ENCODE data around the gene RNU6-9.
"Not testable (repeated sequence)": the region's sequence is repeated elsewhere in the genome, so short reads cannot be mapped to it uniquely, and the experiment has no call there.

Gene RNU6-9

DNA sequence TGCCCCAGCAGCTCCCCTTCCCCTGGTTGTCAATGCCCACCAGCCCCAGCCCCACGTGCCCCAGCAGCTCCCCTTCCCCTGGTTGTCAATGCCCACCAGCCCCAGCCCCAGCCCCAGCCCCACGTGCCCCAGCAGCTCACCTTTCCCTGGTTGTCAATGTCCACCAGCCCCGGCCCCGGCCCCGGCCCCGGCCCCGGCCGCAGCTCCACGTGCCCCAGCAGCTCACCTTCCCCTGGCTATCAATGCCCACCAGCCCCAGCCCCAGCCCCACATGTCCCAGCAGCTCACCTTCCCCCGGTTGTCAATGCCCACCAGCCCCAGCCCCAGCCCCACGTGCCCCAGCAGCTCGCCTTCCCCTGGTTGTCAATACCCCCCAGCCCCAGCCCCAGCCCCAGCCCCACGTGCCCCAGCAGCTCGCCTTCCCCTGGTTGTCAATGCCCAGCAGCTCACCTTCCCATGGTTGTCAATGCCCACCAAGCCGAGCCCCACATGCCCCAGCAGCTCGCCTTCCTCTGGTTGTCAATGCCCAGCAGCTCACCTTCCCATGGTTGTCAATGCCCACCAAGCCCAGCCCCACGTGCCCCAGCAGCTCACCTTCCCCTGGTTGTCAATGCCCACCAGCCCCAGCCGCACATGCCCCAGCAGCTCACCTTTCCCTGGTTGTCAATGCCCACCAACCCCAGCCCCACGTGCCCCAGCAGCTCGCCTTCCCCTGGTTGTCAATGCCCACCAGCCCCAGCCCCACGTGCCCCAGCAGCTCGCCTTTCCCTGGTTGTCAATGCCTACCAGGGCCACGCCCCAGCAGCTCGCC is 14.3 kb upstream of the RNU6-9 start:
- DNase-seq (ENCODE audit: low read depth in 2 of 2), result not testable (repeated sequence)

DNA sequence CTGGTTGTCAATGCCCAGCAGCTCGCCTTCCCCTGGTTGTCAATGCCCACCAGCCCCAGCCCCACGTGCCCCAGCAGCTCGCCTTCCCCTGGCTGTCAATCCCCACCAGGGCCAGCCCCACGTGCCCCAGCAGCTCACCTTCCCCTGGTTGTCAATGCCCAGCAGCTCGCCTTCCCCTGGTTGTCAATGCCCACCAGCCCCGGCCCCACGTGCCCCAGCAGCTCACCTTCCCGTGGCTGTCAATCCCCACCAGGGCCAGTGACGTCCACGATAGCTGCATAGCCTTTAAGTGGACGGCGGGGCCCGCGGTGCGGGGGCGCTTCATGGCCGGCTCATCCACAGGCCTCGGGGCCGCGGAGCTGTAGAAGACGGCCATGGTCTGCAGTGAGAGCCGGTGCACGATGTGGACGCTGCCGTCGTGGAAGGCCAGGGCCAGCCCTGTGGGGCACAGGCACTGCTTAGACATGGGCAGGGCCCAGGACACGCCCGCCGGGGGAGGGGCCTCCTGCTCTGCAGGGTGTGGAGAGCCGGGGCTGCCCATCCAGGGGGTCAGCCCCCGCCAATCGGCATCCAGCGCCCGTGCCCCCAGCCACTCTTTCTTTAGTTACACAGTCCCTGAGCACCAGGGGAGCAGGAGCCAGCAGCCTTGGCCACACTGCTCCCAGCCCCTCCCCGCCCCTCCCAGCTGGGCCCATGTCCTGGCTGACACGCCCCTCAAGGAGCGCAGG is 13.4 kb upstream of the RNU6-9 start:
- DNase-seq (ENCODE audit: low read depth in 2 of 2), result no peak

DNA sequence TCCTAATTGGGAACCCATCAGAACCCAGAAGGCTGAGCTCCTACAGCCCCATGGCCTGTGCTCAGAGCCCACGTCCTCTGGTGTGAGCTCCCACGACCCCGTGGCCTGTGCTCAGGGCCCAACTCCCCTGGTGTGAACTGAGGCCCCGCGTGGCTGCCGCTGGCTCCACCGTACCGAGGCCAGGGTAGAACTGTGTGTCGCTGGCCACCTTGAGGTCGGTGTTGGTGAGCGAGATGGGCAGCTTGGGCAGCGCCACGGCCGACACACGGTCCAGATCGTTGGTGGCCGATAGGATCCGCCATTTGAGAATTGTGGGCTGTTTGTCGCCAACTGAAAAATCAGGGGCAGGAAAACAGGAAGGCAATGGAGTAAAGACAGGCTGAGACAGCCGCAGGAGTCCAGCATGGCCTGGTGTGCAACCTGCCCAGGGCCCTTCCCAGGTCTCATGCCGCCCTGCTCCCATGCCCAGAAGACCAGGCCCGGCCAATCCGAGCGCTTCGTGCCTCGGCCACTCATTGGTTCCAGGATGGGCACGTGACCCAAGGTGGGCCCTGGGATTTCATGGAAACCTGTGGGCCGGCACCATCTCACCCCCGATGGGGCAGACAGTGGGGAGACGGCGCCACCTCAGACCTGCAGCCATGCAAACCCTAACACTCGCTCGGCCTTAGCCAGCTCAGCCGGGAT is 11.8 kb upstream of the RNU6-9 start:
- DNase-seq (ENCODE audit: low read depth in 2 of 2), result no peak

DNA sequence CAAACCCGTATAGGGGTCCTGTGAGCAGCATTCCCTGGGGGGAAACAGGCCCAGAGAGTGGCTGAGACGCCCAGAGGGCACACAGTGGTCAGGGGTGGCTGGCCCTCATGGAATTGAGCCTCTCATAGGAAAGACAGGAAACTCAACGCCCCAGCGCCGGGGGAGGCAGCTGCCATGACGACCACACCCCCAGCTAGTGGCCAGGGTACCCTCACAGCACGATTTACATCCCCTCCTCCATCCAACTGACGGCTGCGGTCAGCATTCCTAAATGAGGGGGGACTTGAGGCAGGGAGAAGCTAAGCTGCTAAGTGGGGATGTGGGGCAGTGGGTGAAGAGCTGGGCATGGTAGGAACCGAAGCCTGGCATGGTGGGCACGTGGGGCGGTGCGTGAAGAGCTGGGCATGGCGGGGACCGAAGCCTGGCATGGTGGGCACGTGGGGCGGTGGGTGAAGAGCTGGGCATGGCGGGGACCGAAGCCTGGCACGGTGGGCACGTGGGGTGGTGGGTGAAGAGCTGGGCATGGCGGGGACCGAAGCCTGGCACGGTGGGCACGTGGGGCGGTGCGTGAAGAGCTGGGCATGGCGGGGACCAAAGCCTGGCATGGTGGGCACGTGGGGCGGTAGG is 10.3 kb upstream of the RNU6-9 start:
- DNase-seq (ENCODE audit: low read depth in 2 of 2), result no peak

DNA sequence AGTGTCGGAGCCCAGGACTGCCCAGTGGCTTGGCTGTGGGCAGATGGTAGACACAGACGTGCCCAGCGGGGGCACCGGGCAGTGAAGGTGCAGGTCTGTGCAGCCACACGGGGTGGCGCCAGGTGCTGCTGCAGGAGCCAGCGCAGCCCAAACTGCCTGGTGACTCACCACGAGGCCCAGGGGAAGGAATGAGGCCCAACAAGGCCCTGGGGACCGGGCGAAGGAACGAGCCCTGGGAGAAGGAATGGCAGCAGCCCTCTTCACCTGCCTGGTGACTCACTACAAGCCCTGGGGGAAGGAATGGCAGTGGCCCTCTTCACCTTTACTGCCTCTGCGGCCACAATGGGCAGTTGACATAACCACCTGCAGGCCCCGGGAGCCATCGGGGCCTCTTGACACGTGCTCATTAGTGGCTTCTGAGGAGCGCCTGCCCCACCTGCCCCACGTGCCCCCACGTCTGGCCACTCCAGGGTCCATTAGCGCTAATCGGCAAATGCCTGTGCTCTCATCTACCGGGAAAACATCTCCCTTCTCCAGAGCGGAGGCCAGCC is 9.5 kb upstream of the RNU6-9 start:
- DNase-seq (ENCODE audit: low read depth in 2 of 2), result no peak

DNA sequence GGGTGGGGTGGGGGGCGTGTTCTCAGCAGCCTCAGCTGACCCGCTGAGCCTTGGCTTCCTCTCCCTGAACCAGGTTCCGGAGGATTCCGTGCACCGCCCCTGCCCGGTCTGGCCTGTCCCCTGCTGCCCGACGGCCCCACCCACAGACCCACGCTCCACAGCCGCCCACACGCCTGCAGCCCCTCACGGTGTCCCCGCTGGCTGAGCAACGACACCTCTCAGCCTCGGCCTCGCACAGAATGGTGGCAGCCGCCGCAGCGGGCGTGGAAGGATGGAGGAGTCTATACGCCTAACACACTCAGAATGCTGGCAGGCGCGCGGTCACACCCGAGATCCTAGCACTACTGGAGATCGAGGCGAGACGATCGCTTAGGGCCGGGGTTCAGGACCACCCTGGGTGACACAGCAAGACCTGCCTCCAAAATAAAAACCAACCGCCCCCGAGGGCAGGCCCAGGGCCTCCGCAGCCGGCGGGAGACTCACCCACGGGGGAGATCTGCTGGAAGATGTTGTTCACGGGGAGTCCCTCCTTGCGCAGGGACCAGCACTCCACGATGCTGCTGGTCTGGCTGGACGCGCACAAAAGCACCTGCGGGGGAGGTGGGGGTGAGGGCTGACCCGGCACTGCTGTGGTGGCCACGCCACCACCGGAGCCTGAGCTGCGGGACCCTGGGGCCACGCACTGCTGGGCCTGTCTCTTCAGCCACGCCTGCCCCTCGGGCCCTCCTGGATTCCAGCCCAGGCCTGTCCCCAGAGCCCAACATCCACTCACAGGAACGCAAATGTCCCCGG is 8.7 kb upstream of the RNU6-9 start:
- no peak for DNase-seq (ENCODE audit: low read depth in 2 of 2)

DNA sequence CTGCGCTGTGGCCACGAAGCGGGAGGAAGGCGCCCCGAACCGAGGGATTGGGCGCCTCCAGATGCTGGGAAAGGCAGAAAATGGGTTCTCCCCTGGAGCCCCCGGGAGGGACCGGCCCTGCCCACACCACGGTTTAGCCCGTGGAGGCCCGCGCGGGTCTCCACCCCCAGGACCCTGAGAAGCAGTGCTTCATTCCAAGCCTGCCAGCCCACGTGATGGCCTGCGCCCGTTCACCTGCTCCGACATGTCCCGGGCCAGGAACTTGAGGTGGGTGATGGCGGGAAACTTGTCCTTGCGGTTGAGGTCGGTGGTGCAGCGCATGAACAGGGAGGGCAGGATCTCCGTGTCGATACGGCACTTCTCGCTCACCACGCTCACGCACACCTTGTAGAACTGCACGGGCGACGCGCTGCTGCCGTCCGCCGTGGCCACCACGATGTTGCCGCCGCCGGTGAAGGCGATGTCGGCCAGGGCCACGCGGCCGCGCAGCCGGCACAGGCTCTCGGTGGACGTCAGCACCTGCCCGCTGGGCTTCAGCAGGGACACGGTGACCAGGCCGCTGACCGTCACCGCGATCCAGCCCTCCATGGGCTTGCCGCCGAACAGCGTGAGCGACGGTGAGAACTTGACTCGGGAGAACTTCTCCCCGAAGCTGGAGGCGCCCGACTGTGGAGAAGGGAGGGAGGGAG is 7.6 kb upstream of the RNU6-9 start:
- no peak for DNase-seq (ENCODE audit: low read depth in 2 of 2)

DNA sequence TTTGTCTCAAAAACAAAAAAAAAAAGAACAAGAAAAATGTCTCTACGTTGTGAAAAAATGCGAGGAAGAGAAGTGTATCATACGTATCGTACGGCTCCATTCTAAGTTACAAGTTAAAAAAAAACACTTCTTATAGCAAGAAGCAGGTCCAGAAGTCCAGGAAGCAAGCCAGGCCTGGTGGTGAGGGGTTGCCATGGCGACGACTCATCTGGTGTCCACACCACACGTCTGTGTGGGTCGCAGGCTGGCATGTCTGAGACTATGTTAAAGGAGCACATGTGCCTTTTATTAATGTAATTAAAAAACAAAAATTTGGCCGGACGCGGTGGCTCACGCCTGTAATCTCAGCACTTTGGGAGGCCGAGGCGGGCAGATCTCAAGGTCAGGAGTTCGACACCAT is 6.2 kb upstream of the RNU6-9 start:
- DNase-seq (ENCODE audit: low read depth in 2 of 2), result no peak

DNA sequence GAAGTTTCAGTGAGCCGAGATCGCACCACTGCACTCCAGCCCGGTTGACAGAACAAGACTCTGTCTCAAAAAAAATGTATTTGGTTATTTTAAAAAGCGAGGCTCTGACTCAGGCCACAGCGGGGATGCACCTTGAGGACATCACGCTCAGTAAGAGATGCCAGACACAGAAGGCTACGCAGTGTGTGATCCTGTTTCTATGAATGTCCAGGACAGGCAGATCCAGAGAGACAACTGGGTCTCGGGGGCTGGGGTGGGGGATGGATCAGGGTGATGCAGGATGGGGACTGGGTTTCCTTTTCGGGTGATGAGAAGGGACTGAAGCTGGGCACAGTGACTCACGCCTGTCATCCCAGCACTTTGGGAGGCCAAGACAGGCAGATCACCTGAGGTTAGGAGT is 5.7 kb upstream of the RNU6-9 start:
- no peak for DNase-seq (ENCODE audit: low read depth in 2 of 2)

DNA sequence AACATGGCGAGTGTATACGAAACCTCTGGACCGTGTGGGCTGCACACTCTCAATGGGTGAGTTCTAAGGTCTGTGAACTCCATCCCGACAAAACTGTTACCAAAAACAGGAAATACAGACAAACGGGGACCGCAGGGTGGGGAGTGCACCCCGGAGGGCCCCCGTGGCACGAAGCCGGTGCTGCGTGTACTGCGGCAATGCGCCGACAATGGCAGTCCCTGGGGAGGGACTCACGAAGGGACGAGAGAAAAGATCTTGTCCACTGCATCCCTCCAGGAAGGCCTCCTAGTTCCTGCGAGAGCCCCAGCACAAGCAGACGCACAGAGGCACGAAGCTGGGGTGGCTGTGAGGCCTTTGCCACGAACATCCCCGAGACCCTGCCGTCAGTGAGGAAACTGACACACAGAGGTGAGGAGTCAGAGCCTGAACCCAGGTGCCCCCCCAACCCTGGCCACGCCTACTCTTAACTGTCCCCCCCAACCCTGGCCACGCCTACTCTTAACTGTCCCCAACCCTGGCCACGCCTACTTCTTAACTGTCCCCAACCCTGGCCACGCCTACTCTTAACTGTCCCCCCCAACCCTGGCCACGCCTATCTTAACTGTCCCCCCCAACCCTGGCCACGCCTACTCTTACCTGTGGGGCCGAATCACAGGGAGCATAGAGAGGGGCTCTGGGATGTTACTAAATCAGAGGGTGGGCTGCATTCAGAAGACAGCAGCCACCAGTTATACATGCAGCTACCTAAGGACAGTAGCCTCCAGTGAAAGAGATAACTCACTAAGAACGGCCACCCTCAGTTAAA is 4.5 kb upstream of the RNU6-9 start:
- DNase-seq (ENCODE audit: low read depth in 2 of 2), result no peak

DNA sequence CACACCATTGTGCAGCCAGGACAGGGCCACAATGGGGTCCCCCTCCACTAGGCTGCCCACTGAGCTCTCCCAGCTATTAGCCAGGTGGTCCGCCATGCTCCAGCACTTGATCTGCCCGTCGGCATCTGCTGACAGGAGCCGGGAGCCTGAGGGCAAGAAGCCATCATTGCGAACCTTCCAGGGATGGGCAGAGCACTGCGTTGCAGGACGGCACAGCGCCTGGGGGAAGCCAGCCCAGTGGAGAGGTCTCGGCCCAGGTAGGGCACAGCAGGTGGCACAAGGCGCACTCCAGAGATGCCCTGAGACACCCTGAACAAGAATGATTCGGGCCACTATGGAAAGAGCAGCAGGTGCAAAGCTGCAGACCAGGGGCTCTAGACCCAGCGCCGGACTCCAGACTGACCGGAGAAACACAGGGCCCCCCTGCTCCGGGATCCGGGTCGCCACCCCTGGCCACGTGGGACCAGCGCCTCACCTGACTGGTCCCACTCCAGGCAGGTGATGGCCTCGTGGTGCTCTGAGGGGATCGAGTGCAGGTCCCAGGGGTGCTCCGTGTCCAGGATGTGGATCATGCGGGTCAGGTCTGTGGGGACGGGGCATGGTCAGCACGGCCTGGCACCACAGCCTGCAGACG is 3.5 kb upstream of the RNU6-9 start:
- DNase-seq (ENCODE audit: low read depth in 2 of 2), result no peak

DNA sequence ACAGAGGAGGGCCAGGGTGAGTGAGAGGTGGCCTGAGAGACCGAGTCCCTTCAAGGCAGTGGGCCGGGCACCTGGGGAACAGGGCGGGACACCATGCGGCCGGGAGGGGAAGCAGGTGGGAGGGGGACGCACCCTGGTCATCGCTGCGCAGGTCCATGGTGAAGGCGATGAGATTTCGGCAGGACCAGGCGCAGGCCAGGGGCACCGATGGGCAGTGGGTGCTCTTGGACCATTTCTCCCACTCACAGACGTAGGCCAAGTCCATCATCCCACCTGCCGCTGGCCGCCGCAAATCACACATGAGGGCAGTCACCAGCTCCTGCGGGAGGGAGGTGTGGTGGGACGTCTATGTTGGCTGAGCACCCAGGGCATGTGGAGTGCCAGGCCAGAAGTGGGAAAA is 2.5 kb upstream of the RNU6-9 start:
- no peak for DNase-seq (ENCODE audit: low read depth in 2 of 2)

DNA sequence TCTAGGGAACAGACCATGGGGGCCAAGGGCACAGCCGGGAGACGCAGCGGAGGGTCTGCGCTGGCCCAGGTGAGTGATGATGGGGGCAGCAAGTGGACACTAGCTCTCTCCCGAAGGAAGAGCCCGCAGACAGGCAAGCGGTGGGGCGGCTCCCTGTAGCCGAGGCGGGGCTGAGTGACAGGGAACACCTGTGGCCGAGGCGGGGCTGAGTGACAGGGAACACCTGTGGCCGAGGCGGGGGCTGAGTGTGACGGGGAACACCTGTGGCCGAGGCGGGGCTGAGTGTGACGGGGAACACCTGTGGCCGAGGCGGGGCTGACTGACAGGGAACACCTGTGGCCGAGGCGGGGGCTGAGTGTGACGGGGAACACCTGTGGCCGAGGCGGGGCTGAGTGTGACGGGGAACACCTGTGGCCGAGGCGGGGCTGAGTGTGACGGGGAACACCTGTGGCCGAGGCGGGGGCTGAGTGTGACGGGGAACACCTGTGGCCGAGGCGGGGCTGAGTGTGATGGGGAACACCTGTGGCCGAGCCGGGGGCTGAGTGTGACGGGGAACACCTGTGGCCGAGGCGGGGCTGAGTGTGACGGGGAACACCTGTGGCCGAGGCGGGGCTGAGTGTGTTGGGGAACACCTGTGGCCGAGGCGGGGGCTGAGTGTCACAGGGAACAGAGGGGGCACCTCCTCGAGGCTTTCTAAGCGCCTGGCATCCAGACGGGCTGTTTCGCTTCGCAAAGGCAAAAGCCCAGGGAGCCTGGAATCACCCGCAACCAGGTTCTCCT is 1.7 kb upstream of the RNU6-9 start:
- DNase-seq (ENCODE audit: low read depth in 2 of 2), result not testable (repeated sequence)

DNA sequence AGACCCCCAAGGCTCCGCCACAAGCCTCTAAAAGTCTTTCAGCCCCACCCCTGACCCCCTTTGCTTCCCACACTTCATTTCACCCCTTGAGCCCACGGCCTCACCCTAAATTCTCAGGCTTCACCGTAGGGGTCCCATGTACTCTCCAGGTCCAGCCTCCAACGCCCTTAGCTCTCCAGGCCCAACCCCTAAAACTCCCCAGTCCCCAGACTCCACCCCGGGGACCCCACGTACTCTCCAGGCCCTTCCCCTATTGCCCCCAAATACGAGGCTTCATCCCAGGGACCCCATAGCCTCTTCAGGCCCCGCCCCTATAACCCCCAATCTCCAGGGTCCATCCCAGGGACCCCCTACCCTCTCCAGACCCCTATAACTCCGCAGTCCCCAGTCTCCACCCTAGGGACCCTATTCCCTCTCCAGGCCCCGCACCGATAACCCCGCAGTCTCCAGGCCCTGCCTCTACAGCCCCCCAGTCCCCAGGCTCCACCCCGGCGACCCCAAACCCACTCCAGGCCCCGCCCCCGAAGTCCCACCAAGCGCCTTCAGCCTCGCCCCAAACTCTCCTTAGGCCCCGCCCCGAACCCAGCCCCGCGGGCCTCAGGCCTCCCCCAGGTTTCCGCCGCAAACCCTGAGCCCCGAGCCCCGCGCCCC is 916 bp upstream of the RNU6-9 start:
- no peak for DNase-seq (ENCODE audit: low read depth in 2 of 2)

DNA sequence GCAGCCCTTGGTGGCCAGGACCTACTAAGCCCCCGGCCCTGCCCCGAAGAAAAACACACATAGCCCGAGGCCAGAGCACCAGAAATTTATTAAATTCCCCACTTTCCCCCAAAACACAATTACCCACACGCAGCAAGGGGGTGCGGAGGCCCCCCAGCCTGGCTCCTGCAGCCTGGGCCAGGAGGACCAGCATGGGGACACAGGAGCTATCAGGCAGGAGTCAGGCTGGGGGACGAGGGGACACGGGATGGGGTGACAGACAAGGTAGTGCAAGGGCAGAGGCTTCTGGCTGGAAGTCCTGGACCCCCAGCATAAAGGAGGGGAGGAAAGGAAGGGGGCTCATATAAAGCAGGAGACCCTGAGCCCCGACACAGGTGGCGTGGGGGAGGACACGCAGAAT is 3.1 kb downstream of the RNU6-9 start:
- DNase-seq (ENCODE audit: low read depth in 2 of 2), result no peak

DNA sequence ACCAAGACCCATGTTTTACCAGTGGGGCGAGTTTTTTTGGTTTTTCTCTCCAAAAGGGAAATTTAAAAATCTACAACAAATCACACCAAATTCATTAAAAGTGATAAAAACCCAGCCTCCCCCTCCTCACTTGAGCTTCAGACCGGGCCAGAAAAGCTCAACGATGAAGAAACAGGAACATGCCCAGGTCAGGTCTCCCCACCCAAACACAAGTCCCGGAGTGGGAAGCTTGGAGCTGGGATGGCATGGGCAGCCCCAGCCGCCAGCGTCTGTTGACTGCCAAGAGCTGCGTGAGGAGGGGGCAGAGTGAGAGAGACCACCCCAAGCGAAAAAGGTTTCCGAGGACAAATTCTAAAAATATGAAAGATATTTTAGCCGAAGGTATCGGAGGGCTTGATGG is 3.7 kb downstream of the RNU6-9 start:
- no peak for DNase-seq (ENCODE audit: low read depth in 2 of 2)

DNA sequence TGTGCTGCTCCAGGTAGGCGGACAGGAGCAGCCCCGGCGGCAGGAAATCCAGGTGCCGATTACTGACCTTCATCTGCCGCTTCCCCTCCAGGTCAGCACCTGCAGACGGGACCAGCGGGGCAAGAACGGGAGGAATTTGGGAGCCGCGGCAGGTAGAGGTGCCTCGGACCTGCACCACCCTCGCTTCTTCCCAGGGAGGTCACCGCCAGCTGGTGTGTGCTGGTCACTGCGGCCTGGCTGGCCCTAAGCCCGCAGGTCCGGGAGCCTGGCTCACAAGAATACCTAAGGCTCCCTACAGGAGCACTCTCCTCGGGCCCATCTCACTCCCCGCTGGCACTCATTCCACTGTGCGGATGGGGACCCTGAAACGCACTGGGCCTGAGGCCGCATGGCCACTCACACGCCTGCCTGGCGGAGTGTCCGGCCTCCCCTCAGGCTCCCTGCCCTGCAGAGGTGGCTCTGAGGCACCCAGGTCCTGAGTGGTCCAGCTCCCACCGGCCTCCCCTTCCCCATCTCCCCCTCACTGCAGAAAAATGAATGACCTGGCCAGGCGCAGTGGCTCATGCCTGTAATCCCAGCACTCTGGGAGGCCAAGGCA is 4.3 kb downstream of the RNU6-9 start:
- no peak for DNase-seq (ENCODE audit: low read depth in 2 of 2)

DNA sequence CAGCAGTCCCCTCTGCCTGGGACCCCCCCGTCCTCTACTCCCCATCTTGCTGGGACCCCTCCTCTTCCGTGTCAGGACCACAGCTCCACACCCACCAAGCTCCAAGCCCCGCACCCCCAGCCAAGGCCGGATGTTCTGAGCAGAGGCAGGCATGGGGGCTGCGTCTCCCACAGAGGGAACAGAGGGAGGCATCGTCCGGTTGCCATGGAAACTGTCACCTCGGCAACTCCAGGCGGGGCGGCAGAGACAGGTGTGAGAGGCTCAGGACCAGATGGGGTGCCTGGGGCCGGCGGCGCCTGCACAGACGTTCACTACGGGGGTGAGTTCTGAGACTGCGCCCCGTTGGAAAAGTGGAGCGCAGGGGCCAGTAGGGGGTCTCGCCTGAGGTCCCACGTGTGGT is 5.4 kb downstream of the RNU6-9 start:
- no peak for DNase-seq (ENCODE audit: low read depth in 2 of 2)
